Measurements from ENCODE around the gene AFF3.

GRCh38 chr2:99710721-99711120 is 431.7 kb downstream of the AFF3 start:
- TF ChIP-seq CTCF (IDR thresholded peaks at IDR 0.05 in 8 of 11, conservative IDR thresholded peaks at IDR 0.05 in 3 of 11) (no peak), POLR2AphosphoS5 (IDR thresholded peaks at IDR 0.05) (no peak)

Data from spleen (tissue), 7 donors.